Central memory CD8-positive, alpha-beta T cell (primary cell): ENCODE measurements around the gene LNPEP.

Experiments used
- ATAC-seq: fragments of 150-1000 bp; cut with Tn5 transposase; replicated peaks from 2 replicates; pipeline ENCODE4 v1.10.0; 2022; ENCODE audit warnings: mild to moderate bottlenecking, moderate FRiP score, moderate number of reproducible peaks; ENCODE audit not compliant: poor library complexity, severe bottlenecking; ENCODE audit errors: extremely low read depth
- DNase-seq, 2 donors: peaks; one replicate each; pipeline ENCODE4 v3.0.0; 2021; ENCODE audit warnings: low spot score in 2 of 2
- H3K27ac Mint-ChIP-seq: one replicate; pipeline ENCODE4 v1.8.0; 2022; ENCODE audit warnings: low read depth, mild to moderate bottlenecking, moderate library complexity, mixed read lengths
- H3K27me3 Mint-ChIP-seq: one replicate; pipeline ENCODE4 v1.8.0; 2022; ENCODE audit warnings: mixed read lengths
- H3K36me3 Mint-ChIP-seq: one replicate; pipeline ENCODE4 v1.8.0; 2022; ENCODE audit warnings: mild to moderate bottlenecking, moderate library complexity, mixed read lengths; ENCODE audit not compliant: insufficient read depth
- H3K4me1 Mint-ChIP-seq: one replicate; pipeline ENCODE4 v1.8.0; 2022; ENCODE audit warnings: mixed read lengths
- H3K4me3 Mint-ChIP-seq: one replicate; pipeline ENCODE4 v1.8.0; 2022; ENCODE audit warnings: mild to moderate bottlenecking, moderate library complexity, mixed read lengths
- H3K9me3 Mint-ChIP-seq: one replicate; pipeline ENCODE4 v1.8.0; 2022; ENCODE audit warnings: mixed read lengths

The LNPEP gene

DNA sequence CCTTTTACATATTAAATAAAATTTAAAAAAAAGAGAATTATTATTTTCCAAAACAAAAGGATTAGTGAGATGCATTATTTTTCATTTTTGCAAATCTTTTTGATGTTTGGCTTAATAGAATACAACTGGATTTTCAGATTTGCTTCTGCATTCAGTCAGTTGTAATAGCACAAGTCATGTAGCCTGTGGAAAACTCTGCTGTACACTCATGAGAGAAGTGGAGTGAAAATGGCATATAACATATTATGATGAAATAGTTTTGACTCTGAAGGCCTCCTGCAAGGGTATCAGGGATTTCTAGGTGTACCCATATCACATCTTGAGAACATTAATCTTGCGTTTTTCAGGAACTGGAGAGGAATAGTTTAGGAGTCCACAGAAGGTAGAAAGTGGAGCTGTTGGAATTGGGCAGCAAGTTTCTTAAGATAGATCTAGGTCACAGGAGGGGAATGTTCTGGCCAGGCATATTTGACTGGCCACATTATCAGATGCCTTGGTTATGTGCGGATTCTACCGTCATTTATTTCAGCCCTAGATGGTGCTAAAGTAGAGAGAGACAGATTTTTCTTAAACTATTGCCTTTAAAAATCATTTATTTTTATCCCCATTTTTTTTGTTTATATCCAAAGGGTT is 16.4 kb downstream of the LNPEP start:
- Mint-ChIP-seq H3K27ac (peak overlapping the region; percentile 56), H3K27me3 (no peaks in the 10 kb centered on the region), H3K36me3 (peaks cover 1% of the 10 kb centered on the region), H3K4me3 (no peak overlapping the region), H3K4me1 (peaks cover 75% of the 10 kb centered on the region), H3K9me3 (no peaks in the 10 kb centered on the region)
- ATAC-seq (no peak), DNase-seq (no peak)

DNA sequence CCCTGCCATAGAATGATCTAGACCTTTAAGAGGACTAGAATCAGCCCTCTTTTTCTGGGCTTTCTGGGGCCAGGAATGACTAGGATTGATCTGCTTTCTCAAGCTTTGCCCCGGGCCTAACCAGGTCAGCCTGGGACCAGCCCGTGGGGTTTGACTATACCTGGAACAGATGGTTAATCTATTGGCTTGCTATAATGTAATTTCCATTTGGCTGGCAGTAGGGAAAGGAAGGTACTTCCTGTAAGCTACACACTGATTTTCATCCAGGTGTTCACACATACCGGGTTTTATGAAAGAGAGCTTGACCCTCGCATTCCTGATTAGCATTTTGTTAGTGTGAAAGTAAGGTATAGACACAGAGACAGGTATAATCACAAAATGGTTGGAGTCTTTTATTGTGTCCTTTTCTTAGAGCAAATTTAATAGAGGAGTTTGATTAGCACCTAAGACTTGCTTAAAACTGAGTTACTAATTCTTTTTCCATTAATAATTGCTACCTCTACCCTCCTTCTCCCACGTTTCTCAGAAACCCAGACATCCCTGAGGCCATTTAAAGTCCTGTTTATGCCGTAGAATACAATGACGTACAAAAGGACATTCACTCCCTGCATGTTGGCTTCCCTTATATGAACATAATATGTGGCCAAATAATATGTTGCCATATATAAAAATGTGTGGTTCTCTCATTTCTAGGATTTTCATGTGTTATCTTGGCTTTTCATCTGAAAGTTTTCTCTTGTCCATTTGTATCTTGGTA is 17.3 kb downstream of the LNPEP start:
- no peaks in the 10 kb centered on the region for H3K27me3 Mint-ChIP-seq
- H3K36me3 Mint-ChIP-seq, result peaks cover 1% of the 10 kb centered on the region
- H3K27ac Mint-ChIP-seq, result peak overlapping the region; percentile 56
- H3K9me3 Mint-ChIP-seq, result no peaks in the 10 kb centered on the region
- H3K4me3 Mint-ChIP-seq, result no peak overlapping the region
- DNase-seq, result no peak
- no peak for ATAC-seq
- peaks cover 76% of the 10 kb centered on the region for H3K4me1 Mint-ChIP-seq

DNA sequence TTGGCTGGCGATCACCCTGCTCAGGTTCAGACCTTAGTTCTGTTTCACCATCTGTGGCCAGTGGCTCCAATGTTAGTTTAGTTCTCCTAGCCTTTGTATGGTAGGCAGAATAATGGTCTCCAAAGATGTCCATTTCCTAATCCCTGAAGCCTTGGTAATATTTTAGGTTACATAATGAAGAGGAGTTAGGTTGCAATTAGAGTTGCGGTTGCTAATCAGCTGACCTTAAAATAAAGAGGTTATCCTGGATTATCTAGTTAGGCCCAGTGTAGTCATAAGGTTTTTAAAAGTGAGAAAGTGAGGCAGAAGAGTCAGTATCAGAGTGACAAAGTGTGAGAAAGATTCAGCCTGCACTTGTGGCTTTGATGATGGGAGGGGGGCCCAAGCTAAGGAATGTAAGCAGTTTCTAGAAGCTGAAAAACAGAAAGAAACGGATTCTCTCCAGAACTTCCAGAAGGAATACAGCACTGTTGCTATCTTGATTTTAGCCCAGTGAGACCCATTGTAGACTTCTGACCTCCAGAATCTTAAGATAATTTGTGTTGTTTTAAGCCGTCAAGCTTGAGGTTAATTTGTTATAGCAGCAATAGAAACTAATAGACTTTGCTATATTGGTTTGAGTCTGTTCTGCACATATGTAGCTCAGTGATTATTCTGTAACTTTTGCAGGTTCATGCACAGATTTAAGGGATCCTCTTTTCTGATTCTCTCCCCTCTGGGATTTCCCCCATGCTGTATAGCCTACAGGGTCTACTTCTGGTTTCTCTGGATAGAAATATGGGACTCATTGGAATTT is 21.6 kb downstream of the LNPEP start:
- no peaks in the 10 kb centered on the region for H3K9me3 Mint-ChIP-seq
- H3K27ac Mint-ChIP-seq, result peak overlapping the region; percentile 90
- no peaks in the 10 kb centered on the region for H3K27me3 Mint-ChIP-seq
- peaks cover 3% of the 10 kb centered on the region for H3K36me3 Mint-ChIP-seq
- DNase-seq, result no peak
- peaks cover 74% of the 10 kb centered on the region for H3K4me1 Mint-ChIP-seq
- ATAC-seq, result peak; percentile 63
- H3K4me3 Mint-ChIP-seq, result peak overlapping the region; percentile 57

DNA sequence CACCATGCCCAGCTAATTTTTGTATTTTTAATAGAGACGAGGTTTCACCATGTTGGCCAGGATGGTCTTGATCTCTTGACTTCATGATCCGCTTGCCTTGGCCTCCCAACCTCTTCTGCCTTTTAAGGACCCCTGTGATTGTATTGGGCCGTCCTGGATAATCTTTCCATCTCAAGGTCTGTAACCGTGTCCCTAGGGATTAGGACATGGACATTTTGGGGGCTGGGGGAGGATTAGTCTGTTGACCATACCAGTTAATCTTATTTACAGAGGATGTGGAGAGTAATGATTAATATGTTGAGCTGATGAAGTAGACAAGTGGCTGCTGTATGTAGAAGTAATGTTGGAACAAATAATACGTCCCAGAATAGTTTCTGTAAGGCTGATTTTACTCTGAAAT is 23.1 kb downstream of the LNPEP start:
- no peaks in the 10 kb centered on the region for H3K27me3 Mint-ChIP-seq
- peak overlapping the region; percentile 57 for H3K4me3 Mint-ChIP-seq
- ATAC-seq, result no peak
- peaks cover 3% of the 10 kb centered on the region for H3K36me3 Mint-ChIP-seq
- H3K27ac Mint-ChIP-seq, result peak overlapping the region; percentile 90
- no peaks in the 10 kb centered on the region for H3K9me3 Mint-ChIP-seq
- DNase-seq, result no peak
- peaks cover 68% of the 10 kb centered on the region for H3K4me1 Mint-ChIP-seq

DNA sequence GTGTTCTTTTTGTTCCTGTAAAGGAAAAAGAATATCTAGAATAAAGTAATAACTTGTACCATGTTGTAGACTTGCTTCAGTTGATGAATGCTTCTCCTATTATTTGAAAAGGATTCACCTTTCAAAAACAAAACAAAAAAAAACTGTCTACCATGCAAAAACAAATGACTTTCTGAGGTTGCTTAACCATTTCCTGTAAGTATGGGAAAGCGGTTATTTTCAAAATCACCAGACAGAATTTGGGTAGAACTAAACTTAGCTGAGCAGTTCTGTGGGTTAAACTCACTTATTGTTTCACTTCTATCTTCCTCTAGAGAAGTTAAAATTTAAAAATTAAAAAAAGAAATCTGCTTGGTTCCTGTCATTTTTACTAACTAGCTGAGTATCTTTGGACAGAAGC is 25.2 kb downstream of the LNPEP start:
- ATAC-seq (peak; percentile 70), DNase-seq (no peak)
- Mint-ChIP-seq H3K27ac (peak overlapping the region; percentile 57), H3K4me3 (peak overlapping the region; percentile 64), H3K36me3 (peaks cover 3% of the 10 kb centered on the region), H3K4me1 (peaks cover 63% of the 10 kb centered on the region), H3K27me3 (no peaks in the 10 kb centered on the region), H3K9me3 (no peaks in the 10 kb centered on the region)

DNA sequence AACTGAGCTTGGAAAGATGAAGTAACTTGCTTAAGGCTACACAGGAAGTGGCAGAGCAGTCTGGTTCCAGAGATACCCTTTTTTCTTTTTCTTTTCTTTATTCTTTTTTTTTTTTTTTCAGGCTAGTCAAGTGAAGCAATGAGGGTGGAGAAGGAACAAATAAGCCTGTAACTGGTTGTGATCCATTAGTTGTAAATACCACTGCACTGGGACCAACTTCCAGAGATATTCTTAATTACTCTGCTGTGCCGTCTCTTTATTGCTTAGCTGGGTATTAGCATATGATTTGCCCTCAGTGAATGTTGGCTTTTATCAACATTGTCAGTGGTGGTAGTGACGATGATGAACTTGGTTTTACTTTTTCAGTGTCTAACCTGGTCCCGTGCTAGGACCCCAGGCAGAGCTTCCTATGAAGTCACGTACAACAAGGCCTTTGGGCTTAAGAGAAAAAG is 26.7 kb downstream of the LNPEP start:
- DNase-seq (no peak), ATAC-seq (peak; percentile 25)
- Mint-ChIP-seq H3K27me3 (no peaks in the 10 kb centered on the region), H3K4me1 (peaks cover 51% of the 10 kb centered on the region), H3K9me3 (no peaks in the 10 kb centered on the region), H3K36me3 (peaks cover 5% of the 10 kb centered on the region), H3K4me3 (peak overlapping the region; percentile 64), H3K27ac (peak overlapping the region; percentile 79)

DNA sequence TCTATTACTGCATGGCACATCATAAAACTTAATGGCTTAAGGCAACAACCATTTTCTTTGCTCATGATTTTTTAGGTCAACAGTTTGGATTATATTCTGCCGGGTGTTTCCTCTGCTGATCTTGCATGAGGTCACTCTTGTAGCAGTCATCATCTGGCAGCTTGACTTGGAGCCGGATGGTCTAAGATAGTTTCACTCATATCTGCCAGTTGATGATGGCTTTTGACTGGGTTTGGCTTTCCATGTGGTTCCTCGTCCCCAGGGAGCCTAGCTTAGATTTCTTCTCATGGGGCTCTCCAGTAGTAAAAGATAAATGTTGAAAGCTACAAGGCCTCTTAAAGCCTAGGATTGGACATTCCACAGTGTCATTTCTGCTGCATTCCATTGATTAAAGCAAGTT is 27.4 kb downstream of the LNPEP start:
- no peak for ATAC-seq
- Mint-ChIP-seq H3K4me1 (peaks cover 50% of the 10 kb centered on the region), H3K27me3 (no peaks in the 10 kb centered on the region), H3K27ac (no peak overlapping the region), H3K4me3 (peak overlapping the region; percentile 64), H3K36me3 (peaks cover 5% of the 10 kb centered on the region), H3K9me3 (no peaks in the 10 kb centered on the region)
- no peak for DNase-seq

DNA sequence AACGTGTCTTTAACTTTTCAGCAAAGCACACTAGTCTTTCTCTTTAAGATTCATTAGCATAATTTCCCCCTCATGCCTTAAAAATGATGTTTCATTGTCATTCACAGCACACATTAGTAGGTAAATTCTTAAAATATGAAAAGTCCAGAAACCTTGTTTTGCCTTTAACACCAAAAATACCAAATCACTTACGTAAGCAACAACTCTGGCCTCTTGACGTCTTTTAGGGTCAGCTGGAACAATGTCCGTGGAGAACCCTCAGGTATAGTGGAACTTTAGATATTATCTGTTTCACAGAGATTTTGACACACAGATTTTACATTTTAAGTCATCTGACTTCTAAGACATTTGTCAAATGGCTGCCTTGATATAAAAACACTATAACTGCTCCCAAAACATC is 30.9 kb downstream of the LNPEP start:
- Mint-ChIP-seq H3K9me3 (no peaks in the 10 kb centered on the region), H3K27ac (no peak overlapping the region), H3K4me1 (peaks cover 61% of the 10 kb centered on the region), H3K27me3 (no peaks in the 10 kb centered on the region), H3K4me3 (no peak overlapping the region), H3K36me3 (peaks cover 6% of the 10 kb centered on the region)
- ATAC-seq (no peak), DNase-seq (no peak)

DNA sequence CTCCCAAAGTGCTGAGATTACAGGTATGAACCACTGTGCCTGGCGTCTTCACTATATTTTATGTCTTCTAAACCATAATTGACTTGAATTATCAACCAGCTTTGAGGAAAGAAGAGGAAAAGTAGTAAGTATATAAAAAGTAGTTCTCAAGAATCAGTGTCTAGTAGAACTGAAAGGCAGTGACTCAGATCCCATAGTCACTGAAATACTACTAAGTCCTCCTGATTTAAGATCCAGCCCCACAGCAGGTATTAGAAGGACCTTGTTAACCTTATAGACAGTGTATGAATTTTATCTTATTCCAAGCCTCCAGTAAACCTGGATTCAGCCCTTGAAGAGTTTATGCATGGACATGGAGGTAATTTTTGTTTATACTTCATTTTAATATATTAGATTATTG is 31.5 kb downstream of the LNPEP start:
- Mint-ChIP-seq H3K4me3 (no peak overlapping the region), H3K4me1 (peaks cover 61% of the 10 kb centered on the region), H3K36me3 (peaks cover 6% of the 10 kb centered on the region), H3K27ac (no peak overlapping the region), H3K9me3 (no peaks in the 10 kb centered on the region), H3K27me3 (no peaks in the 10 kb centered on the region)
- ATAC-seq (no peak), DNase-seq (no peak)

DNA sequence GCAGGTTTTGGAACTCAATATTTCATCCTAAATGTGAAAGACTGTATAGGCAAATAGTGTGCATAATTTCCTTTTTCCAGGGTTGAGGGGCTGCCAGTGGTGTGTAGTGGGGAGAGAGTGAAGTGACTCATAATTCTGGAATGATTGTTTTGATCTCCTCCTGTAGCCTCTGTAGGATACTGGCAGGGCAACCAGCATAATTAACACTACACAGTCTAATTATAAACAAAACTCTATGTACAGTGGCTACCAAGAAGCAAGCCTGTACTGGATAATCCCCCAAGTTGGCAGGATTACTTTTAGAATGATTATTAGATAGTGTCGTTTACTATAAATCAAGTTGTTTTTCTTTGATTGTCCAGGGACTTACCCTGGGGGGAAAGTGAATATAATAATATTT is 32.2 kb downstream of the LNPEP start:
- Mint-ChIP-seq H3K9me3 (no peaks in the 10 kb centered on the region), H3K27ac (peak overlapping the region; percentile 63), H3K4me1 (peaks cover 62% of the 10 kb centered on the region), H3K27me3 (no peaks in the 10 kb centered on the region), H3K36me3 (peaks cover 6% of the 10 kb centered on the region), H3K4me3 (no peak overlapping the region)
- ATAC-seq (no peak), DNase-seq (no peak)

DNA sequence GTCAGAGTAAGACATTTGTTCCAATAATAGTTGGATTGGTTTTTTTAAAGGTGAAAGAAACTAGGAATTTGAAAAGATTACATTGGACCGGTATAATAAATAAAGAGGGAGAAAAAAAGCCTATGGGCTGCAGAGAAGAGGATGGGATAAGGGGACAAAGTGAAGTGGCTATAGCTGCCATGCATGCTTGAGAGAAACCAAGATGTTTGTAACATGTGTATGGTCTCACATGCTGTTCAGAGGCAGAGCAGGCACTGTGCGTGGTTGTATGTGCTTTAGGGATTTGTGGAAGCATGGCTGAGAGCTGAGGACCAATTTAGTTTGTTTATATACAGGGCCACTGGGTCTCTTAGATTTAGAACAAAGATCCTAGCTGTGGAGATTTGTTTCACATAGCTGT is 32.7 kb downstream of the LNPEP start:
- Mint-ChIP-seq H3K27ac (peak overlapping the region; percentile 63), H3K9me3 (no peaks in the 10 kb centered on the region), H3K36me3 (peaks cover 6% of the 10 kb centered on the region), H3K4me1 (peaks cover 64% of the 10 kb centered on the region), H3K4me3 (no peak overlapping the region), H3K27me3 (no peaks in the 10 kb centered on the region)
- no peak for DNase-seq
- no peak for ATAC-seq

DNA sequence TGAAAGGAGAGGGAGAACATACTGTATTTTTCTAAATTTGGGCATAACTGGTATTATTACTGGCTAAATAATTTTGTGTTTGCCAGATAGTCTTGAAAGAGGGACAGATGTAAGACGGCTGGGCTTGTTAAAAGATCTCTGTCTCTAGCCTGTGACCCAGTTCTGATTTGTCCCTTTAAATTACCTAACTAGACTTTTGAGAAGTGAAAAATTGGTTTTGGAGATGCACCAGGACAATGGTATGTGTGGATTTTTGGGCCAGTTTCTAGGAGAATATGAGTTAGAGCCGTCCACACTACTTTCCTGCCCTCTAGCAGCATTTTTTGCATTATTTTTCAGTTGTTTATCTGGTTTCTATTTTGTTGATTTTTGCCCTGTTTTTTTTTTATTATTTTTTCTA is 33.5 kb downstream of the LNPEP start:
- H3K27ac Mint-ChIP-seq, result peak overlapping the region; percentile 6

More for the DNA sequence above, 33.5 kb downstream of the LNPEP start:
- peaks cover 6% of the 10 kb centered on the region for H3K36me3 Mint-ChIP-seq
- ATAC-seq (no peak), DNase-seq (no peak)
- H3K9me3 Mint-ChIP-seq, result no peaks in the 10 kb centered on the region
- H3K4me1 Mint-ChIP-seq, result peaks cover 66% of the 10 kb centered on the region
- H3K27me3 Mint-ChIP-seq, result no peaks in the 10 kb centered on the region
- H3K4me3 Mint-ChIP-seq, result no peak overlapping the region
